Astrocyte of the cerebellum (primary cell): ENCODE measurements around the gene RTN4R.
"Not testable (repeated sequence)": the region's sequence is repeated elsewhere in the genome, so short reads cannot be mapped to it uniquely, and the experiment has no call there.

Experiments used
- DNase-seq: peaks from one replicate; pipeline ENCODE4 v3.0.0-alpha.2; 2011; ENCODE audit warnings: low read depth
- H3K4me3 ChIP-seq: 2 replicates; pipeline ENCODE4 v1.5.1; 2011; ENCODE audit warnings: mild to moderate bottlenecking, low read depth, low read length, moderate library complexity
- in situ Hi-C: cut with HindIII; loops from 2 replicates; pipeline ENCODE4 v1.10.0; 2017; ENCODE audit warnings: low sequenced_read_pairs
- TF ChIP-seq, protein P1 (sequence below): IDR thresholded peaks from 2 replicates; pipeline ENCODE4 v1.5.1; 2012; ENCODE audit warnings: low read length, low read depth, moderate library complexity, mild to moderate bottlenecking; ENCODE audit errors: missing control alignments

The RTN4R gene

DNA sequence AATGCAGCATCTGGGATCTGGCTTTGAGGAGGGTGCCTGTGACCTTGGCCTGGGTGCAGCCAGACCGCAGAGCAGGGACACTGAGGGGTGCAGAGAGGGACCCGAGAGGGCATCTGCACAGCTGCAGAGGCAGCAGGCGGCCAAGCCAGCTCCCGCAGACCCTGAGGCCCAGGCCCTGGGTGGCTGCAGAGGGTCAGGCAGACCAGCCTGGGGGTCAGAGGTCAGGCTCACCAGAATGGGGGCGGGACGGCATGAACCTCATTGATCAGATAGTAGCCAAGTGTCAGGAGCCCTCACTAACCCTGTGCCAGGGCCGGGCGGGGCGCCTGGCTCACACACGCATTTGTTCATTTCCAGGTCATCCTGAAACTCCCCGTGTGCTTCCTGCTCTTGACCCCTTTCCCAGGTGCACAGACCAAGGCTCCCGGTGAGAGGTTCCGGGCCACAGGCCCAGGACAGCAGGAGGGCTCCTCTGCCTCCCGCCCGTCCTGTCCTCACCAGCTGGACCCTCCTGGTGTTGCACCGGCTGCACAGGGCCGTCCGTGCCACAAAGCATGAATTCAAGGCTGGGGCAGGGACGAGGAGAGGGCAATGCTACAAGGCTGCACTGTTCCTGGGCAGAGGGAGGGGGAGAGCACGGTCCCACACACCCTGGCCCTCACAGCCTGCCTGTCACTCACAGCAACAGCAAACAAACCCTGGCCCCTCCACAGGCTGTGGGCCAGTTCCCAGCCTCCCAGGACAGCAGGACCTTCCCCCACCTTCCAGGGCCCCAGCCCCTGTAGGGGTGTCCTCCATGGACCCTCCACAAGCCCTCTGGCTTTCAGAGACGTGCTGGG lies 3.3 kb downstream of the RTN4R start:
- DNase-seq = no peak
- in situ Hi-C loops = no loop called here
- TF ChIP-seq, protein P1, sequence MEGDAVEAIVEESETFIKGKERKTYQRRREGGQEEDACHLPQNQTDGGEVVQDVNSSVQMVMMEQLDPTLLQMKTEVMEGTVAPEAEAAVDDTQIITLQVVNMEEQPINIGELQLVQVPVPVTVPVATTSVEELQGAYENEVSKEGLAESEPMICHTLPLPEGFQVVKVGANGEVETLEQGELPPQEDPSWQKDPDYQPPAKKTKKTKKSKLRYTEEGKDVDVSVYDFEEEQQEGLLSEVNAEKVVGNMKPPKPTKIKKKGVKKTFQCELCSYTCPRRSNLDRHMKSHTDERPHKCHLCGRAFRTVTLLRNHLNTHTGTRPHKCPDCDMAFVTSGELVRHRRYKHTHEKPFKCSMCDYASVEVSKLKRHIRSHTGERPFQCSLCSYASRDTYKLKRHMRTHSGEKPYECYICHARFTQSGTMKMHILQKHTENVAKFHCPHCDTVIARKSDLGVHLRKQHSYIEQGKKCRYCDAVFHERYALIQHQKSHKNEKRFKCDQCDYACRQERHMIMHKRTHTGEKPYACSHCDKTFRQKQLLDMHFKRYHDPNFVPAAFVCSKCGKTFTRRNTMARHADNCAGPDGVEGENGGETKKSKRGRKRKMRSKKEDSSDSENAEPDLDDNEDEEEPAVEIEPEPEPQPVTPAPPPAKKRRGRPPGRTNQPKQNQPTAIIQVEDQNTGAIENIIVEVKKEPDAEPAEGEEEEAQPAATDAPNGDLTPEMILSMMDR = no peak
- H3K4me3 ChIP-seq = no peak overlapping the region

DNA sequence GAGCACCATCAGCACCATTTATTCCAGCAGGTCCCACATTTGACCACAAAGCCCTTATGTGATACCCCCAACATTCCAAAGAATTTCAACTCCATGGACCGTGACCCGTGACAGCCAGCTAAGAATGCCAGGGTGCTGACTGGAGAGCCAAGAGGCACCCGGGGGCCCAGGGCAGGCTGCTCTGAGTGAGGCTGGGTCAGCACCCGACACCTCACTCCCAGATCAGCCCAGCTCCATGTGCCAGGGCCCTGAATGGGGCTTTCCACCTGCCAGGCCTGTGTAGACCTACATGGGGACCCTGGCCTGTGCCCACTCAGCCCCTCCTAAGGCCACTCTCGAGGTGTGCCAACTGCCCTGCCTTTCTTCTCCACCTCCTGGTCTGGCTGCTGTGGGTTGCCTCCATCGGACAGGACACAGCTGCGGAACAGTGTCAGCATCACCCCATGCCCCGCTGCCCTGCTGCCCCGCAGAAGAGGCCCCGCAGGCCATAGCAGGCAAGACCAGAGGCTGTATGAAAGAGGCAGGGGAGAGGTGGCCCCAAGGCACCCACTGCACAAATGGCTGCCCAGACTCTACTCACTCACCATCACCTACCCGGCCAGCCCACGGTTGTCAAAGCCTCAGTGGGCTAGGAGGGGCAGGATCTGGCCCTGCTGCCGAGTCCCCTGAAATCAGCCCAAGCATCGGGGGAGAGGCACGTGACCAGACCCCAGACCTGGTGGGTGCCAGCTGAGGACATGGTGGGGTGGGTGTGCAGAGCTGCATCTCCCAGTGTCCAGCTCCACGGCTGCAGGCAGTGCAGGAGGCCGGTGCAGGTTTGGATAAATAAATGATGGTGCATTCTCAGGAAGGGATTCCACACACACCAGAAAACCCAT lies 4.5 kb downstream of the RTN4R start:
- DNase-seq, in situ Hi-C loops, H3K4me3 ChIP-seq: not testable (repeated sequence)

DNA sequence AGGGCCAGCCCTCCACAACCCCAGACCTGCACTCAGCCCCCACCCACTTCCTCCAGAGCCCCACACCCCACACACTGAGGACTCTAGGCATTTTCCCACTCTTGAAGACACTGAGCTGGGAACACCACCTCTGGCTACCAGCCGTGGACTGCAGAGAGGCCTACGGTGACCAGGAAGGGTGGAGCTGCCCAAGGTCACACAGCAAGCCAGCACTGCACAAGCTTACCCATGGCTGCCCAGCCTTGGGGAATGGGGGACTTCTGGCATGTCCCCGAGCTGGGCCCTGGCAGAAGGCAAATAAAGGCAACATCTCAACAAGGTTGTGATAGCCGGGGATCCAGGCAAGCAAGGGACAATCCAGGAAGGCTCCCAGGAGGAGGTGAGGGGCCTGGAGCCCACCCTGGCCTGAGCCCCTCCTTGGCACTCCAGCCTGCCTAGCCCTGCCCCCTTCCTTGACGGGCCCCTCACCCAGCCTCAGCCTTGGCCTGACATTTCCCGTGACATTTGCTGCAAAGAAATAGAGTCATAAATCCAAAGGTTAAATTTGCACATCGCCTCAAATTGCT lies 5.5 kb downstream of the RTN4R start:
- TF ChIP-seq, protein P1 = no peak
- in situ Hi-C loops = no loop called here

DNA sequence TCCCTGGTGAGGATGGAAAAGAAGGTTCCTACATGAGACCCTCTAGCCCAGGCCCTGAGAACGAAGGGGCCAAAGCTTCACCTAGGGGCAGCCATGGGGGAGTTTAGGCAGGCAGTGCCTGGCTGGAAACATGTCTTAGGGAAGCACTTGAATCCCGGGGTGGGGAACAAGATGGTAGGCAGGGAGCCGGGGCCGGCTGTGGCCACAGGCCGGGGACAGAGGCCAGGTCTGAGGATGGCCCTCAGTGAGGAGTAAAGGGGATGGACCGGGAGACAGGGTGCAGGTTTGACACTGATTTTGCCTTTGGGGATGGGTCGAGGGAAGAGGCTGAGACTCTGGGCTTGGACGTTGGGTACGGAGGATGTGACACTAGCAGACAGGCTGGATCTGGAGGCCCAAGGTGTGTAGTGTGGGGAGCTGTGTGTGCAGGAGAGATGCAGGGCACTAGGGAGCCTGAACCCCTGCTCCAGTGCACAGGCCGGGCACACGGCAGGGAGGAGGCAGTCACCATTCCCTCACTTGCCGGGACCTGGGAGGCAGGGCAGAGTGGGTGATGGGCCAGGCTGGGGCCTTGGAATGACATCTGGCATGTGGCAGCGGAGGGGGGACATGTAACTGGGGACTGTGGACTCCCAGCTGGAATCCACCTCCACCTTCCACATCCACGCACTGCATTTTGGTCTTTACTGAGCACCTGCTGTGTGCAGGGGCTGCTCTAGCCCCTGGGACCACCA lies 6.1 kb downstream of the RTN4R start:
- in situ Hi-C loops = no loop called here
- DNase-seq = no peak
- H3K4me3 ChIP-seq = no peak overlapping the region
- TF ChIP-seq, protein P1 = no peak

More for the DNA sequence above, 5.5 kb downstream of the RTN4R start:
- no peak for DNase-seq
- no peak overlapping the region for H3K4me3 ChIP-seq

DNA sequence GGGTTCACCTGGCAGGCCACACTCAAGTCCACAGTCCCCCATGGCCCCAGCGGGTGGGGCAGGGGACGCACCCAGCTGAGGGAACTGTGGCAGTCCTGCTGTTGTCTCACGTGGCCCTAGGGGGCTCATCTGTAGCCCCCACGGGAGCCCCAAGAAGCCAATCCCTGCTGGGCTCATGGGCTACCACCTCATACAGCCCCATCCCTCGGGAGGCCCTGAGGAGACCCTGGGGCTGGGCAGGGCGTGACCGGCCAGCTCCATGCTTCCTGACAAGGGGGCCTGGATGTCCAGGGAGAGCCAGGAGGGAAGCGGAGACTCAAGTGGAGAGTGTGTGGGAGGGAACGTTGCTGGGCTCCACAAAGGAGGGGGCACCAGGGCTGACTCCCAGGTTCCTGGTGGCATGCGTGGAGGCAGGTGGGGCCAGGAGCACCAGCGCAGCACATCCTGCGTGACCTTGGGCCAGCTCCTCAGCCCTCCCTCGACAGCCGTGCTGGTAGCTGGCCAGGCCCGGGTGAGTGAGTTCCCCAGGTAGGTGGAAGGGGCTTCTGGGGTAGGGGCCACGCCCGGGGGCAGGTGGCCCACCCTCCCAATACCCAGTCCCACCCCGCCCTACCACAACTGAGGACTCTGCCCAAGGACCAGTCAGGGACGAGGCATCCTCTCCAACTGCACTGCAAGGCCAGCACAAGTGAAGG lies 7.9 kb downstream of the RTN4R start:
- TF ChIP-seq, protein P1 = no peak
- H3K4me3 ChIP-seq = no peak overlapping the region
- in situ Hi-C loops = no loop called here
- DNase-seq = no peak

DNA sequence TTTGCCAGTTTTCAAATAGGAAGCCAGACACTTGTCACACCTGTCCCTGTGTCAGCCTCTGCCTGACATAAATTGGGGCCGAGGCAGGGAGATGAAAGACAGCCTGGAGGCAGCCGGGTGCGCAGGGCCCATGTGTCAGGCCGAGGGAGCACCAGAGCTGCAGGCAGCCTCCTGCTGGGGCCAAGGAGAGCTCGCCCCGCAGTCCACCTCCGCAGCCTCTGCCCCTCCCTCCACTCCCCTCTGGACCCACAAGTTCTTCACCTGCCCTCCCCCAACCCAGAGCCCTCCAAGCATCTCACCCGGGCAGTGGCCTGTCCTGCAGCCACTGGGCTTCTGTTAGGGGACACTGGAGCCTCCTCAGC lies 8.8 kb downstream of the RTN4R start:
- H3K4me3 ChIP-seq = no peak overlapping the region
- TF ChIP-seq, protein P1 = no peak
- in situ Hi-C loops = loop anchor here (5.0 kb wide), 1 partner anchor 87 kb away; no protein-coding TSS in a partner anchor
- no peak for DNase-seq
